NCI-H1105 (cell line): ENCODE data around the gene TBC1D10A.

Source experiments
- DNase-seq: peaks from one replicate; lab custom pipeline; 2025; lab: John Stamatoyannopoulos, UW

The TBC1D10A gene

DNA sequence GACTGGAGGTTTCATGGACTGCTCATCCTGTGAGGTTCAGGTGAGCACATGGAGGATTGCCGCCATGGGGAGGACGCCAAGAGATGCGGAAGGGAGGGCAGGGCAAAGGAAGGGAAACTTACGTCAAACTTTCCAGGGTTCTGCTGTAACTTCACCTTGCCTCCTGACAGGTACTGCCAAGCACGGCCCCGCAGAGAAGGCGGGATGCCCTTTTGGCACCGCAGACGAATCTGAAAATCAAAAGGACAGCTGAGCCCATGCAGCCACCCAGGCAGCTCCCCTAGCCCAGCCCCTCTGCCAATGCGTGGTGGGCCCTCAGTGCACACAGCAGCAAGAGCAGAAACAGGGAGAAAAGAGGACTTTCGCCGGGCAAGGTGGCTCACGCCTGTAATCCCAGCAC, 27.4 kb downstream of the TBC1D10A start:
- DNase-seq: no peak

- DNase-seq: no peak
Measured at GRCh38 chr22:30297991-30298701, 28.6 kb downstream of the TBC1D10A start.

DNA sequence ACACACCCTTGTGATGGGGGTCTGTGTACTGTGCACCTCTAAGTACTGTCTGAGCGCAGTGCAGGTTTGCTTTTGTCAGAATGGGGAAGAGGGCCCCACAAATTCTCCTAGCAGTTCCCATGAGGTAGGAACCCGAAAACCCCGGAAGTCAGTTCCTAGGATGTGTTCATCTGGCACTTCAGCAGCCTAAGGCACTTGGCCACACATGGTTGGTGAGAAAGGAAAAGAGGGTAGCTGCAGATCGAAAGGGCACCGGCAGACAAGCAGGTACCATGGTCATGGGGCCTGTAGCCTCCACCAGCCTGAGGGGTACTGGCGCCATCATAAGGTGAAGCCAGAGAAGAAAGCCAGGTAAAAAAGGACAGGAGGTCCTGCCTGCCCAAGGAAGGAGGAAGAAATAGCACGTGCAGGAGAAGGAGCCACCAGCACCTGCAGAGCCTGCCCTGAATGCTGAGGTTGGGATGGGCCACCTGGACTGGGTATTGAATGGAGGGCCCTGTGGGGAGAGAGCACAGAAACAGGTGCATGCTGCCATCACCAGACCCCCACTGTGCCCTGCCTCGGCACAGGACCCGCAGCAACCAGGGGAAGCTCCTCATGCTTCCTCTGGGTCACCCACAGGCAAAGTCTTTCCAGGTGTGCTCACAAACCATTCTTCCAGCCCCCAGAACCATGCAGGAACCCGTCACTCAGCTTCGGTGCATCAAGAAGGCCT, 29.3 kb downstream of the TBC1D10A start:
- DNase-seq: no peak

DNA sequence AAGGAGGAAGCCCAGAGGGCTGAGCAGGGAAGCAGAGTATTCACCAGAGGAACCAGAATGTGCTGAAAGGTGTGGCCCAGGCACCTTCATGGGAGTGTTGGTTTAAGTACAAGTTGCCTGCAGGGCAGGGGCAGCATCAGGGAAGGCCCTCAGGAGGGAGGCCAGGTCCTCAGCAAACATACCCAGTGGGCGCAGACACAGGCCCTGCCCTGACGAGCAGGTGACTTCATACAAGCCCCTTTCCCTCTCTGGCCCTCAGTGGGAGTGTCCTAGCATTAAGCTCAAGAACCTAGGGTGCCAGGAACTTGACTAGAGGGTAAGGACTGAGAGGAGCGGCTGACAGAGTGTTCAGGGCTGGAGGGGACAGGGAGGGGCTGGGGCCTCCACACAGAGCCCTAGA, 29.9 kb downstream of the TBC1D10A start:
- DNase-seq: no peak

DNA sequence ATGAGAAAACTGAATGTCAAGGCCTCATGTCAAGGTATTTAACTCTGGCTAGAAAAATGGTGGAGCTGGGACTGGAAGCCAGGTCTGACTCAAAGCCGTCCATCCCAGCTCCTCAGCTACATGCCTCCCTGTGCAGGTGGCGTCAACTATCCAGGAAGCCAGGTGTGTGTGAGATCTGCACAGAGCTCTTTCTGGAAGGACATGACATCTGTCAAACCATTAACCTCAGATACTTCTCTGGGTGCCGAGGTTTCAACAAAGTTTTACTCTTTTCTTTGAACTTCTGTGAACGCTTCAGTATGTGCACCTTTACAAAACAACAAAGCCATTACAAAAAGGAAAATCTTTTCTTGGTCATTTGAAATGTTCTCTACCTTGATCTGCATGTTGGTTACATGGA, 30.4 kb downstream of the TBC1D10A start:
- no peak for DNase-seq

- DNase-seq: no peak
Measured at GRCh38 chr22:30295576-30295975, 31.2 kb downstream of the TBC1D10A start.

DNA sequence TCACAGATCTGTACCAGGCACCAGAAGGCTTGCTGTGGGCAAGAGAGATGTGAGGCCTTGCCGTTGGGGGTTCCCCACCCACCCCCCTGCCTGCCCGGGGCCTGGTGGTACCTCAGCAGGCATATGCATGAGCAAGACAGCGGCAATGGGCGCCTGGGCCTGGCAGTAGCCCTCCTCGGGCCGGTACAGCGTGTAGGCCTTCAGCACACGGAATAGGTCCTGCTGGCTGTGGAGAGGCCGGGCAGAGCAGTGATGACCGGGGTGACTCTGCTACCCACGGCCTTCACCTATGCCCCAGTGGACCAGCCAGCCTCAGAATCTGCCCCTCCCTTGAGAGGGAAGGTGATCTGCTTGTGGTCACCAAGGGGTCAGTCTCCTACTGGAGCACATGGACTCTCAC, 31.9 kb downstream of the TBC1D10A start:
- no peak for DNase-seq

- DNase-seq: no peak
Measured at GRCh38 chr22:30294066-30294465, 32.7 kb downstream of the TBC1D10A start.

- DNase-seq: no peak
Measured at GRCh38 chr22:30293026-30293425, 33.7 kb downstream of the TBC1D10A start.

GRCh38 chr22:30292069-30292970, 34.4 kb downstream of the TBC1D10A start:
- no peak for DNase-seq

- no peak for DNase-seq
Measured at GRCh38 chr22:30291058-30291892, 35.5 kb downstream of the TBC1D10A start.

GRCh38 chr22:30290342-30291057, 36.2 kb downstream of the TBC1D10A start:
- DNase-seq: no peak

- DNase-seq: no peak
Measured at GRCh38 chr22:30289980-30290313, 36.8 kb downstream of the TBC1D10A start.

GRCh38 chr22:30289141-30289979, 37.4 kb downstream of the TBC1D10A start, which contains the start of gene CASTOR1:
CASTOR1 (minus strand) TSS chr22:30289505; CDS start chr22:30289497, 8 bp downstream.
- peak; percentile 96 for DNase-seq

DNA sequence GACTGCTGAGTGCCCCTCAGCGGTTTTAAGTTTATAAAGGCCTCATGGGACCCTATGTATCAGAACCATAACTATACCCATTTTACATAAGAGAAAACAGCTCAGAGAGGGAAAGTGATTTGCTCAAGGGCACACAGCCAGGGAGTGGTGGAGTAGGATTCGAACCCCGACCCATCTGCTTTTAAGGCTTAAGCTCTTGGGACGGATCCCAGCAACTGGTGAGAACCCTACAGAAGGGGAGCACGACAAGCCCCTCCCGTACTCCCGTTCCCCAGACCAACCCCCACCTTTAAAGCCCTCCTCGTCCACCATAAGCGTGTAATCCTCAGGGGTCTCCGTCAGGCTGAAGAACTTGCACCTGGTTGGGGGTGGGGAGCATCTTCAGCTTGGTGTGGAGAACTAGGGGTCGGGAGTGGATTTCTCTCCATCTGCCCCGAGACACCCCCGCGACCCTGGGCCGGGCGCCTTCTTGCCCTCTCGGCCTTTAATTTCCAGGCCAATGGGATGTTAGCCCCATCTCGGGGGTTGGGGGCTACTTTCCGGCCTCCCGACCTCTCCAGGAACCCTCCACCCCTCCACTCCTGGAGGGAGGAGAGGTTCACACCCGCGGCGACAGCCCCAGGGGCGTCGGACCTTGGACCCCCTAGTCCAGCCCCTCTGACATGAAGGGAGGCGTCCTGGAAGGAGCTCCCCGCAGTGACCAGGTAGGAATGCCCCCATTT, 38.2 kb downstream of the TBC1D10A start:
- no peak for DNase-seq

DNA sequence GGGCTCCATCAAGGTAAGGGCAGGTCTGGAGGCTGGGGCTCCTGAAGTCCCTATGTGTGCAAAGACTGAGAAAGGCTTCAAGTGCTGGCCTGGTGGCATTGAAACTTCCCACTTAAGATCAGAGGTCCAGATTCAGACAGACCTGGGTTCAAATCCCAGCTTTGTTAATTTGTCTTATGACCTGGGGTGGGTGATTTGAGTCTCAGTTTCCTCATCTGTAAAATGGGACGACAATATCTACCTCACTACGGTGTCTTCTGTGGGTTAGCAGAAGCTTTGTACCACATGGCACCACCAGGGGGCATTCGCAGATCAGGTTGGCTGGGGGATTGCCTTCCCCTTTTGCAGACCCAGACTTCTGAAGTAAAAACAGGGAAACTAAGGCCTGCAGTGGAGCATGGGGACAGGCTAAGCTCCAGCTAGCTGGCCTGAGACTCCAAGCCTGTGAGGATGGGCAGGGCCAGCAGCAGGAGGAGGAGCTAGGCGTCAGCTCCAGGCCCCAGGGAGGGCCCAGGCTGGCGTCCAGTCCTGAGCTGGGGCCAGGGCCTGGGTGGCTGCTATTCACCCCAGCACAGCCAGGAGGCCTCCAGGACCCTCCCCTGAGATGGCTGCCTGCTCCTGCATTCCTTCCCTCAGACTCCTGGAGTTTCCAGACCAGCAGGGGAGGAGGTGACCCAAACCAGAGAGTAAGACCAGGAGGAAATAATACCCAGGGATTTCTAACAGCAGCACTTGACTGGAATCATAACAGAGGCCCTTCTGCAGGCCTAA, 38.9 kb downstream of the TBC1D10A start:
- no peak for DNase-seq

DNA sequence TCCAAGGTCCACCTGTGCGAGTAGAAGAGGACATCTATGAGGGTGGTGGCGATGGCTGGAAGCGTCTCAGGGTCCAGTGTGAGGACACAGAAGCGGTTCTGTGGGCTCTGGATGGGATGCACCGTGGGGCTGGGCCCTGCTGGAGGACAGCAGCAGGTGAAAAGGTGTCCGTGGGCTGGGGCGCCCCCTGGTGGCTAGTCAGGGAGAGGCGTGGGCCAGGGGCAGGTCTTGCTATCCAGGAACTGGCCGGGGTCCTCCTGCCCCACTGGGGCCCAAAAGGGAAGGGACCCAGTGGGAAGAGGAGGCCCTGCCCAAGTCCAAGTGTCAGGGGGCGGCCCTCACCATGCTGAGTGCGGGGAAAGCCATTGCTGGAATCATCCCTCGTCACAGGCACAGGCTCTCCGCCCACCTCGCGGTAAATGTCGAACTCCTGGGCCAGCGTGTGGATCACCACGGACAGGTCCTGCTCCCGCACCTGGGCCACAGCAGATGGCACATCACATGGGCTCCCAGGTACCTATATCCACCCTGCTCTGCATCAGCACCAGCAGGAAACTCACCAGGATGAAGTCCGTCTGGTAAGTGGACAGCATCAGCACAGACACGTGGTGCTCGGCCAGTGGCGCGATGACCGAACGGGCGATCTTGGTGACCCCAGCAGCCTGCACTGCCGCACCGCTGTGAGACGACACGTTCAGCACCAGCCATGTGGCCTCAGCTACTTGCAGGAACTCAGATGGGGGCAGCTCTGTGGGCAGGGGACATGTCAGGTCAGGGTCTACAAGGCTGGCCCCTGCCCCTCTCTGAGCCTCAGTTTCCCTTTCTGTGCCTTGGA, 39.7 kb downstream of the TBC1D10A start:
- DNase-seq: no peak

- no peak for DNase-seq
Measured at GRCh38 chr22:30286331-30286730, 40.4 kb downstream of the TBC1D10A start.
